Measurements from ENCODE around the gene SRPX2. TPM values are rescaled to one million over a fixed set of nuclear protein-coding genes. Genes with fewer than 3 reads are reported as not detected.

SRPX2 gene
- total and polyA plus RNA-seq, 2 experiments from 2014 or later, result 36.7 to 40.3 TPM

DNA sequence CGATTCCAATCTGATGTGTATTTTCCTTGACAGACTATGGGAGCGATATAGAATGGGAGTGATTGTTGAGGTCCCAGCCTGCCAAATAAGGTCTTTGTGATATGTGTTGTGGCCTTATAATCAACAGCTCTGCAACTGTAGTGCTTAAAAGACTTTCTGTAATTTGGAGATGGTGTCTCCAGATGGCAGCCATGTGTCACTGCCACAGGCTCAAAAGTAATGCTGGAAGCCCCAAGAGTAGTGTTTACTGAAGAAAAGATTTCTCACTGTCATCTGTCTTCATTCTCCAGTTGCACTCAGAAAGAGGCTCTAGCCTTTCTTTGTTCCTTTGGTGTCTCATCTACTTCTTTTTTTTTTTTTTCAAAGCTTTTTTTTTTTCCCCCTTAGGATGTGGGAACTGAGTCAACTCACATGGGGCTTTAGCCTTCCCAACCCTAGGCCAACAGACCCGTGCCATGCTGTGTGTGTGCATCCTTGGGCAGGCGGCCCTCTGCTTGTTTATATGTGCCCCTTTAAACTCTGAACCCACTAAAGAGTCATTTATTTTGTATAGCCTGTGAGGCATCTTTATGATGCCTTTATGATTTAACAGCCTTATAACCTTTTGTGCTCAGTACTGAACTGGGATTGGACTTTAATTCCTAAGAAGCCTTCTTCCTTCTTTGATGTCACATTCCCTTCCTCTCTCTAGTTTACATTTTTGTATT lies 15.6 kb downstream of the SRPX2 start:
- no peak overlapping the region for H3K4me3 ChIP-seq
- H3K36me3 ChIP-seq (ENCODE audit: low read depth), result no peaks in the 10 kb centered on the region
- no peaks in the 10 kb centered on the region for H3K9me2 ChIP-seq (ENCODE audit: insufficient read depth)
- H4K20me1 ChIP-seq (ENCODE audit: insufficient read depth), result no peaks in the 10 kb centered on the region
- H3K27me3 ChIP-seq (replicated peaks; ENCODE audit: insufficient read depth), result no peaks in the 10 kb centered on the region
- WGBS, 2 experiments (ENCODE audit: low coverage in 1 of 2, low lambda C conversion rate in 2 of 2, missing lambda C conversion rate in 2 of 2), result 30 to 35% methylated on average over 4 of the region's 4 CpGs
- peaks cover 11% of the 10 kb centered on the region for H3K4me1 ChIP-seq (ENCODE audit: insufficient read depth)
- DNase-seq, result no peak
- TF ChIP-seq EZH2phosphoT487 (IDR thresholded peaks at IDR 0.05; ENCODE audit: insufficient read depth, low read depth) (no peak), EZH2 (IDR thresholded peaks at IDR 0.05; ENCODE audit: insufficient read depth, poor library complexity, severe bottlenecking) (no peak)
- peak overlapping the region; percentile 42 for H3K4me2 ChIP-seq (ENCODE audit: unreplicated experiment)
- H3K79me2 ChIP-seq (ENCODE audit: insufficient read depth), result no peaks in the 10 kb centered on the region
- H3K9me3 ChIP-seq (ENCODE audit: low read depth), result no peaks in the 10 kb centered on the region
- H3K27ac ChIP-seq, result 0 out of 2 replicates have a peak overlapping the region, but pooled peaks have one; percentile 15
- H3K9ac ChIP-seq, result no peak overlapping the region
- H3F3A ChIP-seq (ENCODE audit: insufficient read depth), result no peaks in the 10 kb centered on the region
- peak overlapping the region; percentile 62 for H2AFZ ChIP-seq
- in situ Hi-C loops (cut with MboI), result no loop called here

DNA sequence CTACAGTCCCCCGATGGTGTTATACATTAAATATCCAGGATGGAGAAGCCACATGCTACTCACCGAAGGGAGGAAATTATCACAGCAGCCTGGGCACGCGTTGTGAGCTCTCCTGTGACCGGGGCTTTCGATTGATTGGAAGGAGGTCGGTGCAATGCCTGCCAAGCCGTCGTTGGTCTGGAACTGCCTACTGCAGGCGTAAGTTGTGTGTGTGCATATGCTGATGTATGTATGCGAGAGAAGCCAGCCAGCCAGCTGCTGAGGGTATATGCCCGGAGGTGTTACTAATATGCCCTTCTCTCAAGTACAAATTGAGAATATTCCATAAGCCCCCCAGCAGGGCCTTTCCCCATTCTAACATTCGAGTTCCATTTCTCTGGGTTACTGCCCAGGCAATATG lies 18.2 kb downstream of the SRPX2 start:
- Histone ChIP-seq H3K9ac (no peak overlapping the region), H3K4me1 (ENCODE audit: insufficient read depth) (peaks cover 11% of the 10 kb centered on the region), H3K4me3 (no peak overlapping the region), H3K27ac (no peak overlapping the region), H3K4me2 (ENCODE audit: unreplicated experiment) (no peak overlapping the region), H3K27me3 (replicated peaks; ENCODE audit: insufficient read depth) (no peaks in the 10 kb centered on the region), H2AFZ (no peak overlapping the region), H3F3A (ENCODE audit: insufficient read depth) (no peaks in the 10 kb centered on the region), H3K9me2 (ENCODE audit: insufficient read depth) (no peaks in the 10 kb centered on the region), H3K79me2 (ENCODE audit: insufficient read depth) (no peaks in the 10 kb centered on the region), H3K9me3 (ENCODE audit: low read depth) (no peaks in the 10 kb centered on the region), H4K20me1 (ENCODE audit: insufficient read depth) (no peaks in the 10 kb centered on the region), H3K36me3 (ENCODE audit: low read depth) (no peaks in the 10 kb centered on the region)
- WGBS, 2 experiments (ENCODE audit: low coverage in 1 of 2, low lambda C conversion rate in 2 of 2, missing lambda C conversion rate in 2 of 2), result 90% methylated on average over 13 of the region's 13 CpGs
- no peak for DNase-seq
- TF ChIP-seq EZH2phosphoT487 (IDR thresholded peaks at IDR 0.05; ENCODE audit: insufficient read depth, low read depth) (no peak), EZH2 (IDR thresholded peaks at IDR 0.05; ENCODE audit: insufficient read depth, poor library complexity, severe bottlenecking) (no peak)
- in situ Hi-C loops (cut with MboI), result no loop called here

DNA sequence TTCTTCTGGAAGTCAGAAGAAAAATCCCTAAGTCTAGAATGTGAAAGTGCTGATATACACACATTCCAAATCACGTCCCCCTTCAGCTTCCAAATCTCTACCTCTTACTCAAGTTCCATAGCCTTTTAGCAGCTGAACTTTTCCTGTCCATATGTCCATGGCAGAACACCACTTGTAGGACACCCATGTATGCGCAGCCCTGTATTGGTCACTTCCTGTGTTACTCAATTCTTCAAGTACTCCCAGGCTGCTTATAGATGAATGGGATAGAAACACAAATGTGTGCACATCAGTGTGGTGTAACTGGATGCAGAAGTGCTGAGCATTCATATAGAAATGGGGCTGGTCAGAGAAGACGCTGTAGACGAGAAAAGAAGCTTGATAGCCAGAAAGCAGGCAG lies 18.8 kb downstream of the SRPX2 start:
- no peak for DNase-seq
- in situ Hi-C loops (cut with MboI), result no loop called here

DNA sequence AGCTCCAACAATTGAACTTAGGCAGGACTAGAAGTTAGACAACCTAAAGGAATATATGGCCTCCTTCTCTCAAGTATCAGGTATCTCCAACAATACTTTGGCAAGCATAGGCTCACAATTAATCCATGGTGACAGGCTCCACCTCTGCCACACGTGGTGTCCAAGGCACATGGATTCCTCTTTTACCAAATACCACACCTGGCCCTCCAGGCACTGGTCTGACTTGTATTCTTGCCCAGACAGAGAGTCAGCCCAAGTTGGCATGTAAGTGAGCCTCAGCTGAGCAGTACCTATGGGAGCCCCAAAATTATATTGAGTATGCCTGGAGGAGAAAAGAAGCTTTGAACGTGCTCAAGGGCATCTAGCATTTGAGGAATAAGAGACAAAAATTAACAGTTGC lies 19.6 kb downstream of the SRPX2 start:
- TF ChIP-seq EZH2 (IDR thresholded peaks at IDR 0.05; ENCODE audit: insufficient read depth, poor library complexity, severe bottlenecking), result no peak
- no peak for TF ChIP-seq EZH2phosphoT487 (IDR thresholded peaks at IDR 0.05; ENCODE audit: insufficient read depth, low read depth)
- no peak overlapping the region for H3K9ac ChIP-seq
- no peaks in the 10 kb centered on the region for H3K79me2 ChIP-seq (ENCODE audit: insufficient read depth)
- H3K27ac ChIP-seq, result no peak overlapping the region
- no peaks in the 10 kb centered on the region for H3K9me2 ChIP-seq (ENCODE audit: insufficient read depth)
- no peak for DNase-seq
- H3K4me2 ChIP-seq (ENCODE audit: unreplicated experiment), result no peak overlapping the region
- no peak overlapping the region for H3K4me3 ChIP-seq
- H3K4me1 ChIP-seq (ENCODE audit: insufficient read depth), result peaks cover 11% of the 10 kb centered on the region
- no peaks in the 10 kb centered on the region for H4K20me1 ChIP-seq (ENCODE audit: insufficient read depth)
- no peaks in the 10 kb centered on the region for H3K36me3 ChIP-seq (ENCODE audit: low read depth)
- no peaks in the 10 kb centered on the region for H3F3A ChIP-seq (ENCODE audit: insufficient read depth)
- no peak overlapping the region for H2AFZ ChIP-seq
- no peaks in the 10 kb centered on the region for H3K9me3 ChIP-seq (ENCODE audit: low read depth)
- in situ Hi-C loops (cut with MboI), result no loop called here
- no peaks in the 10 kb centered on the region for H3K27me3 ChIP-seq (replicated peaks; ENCODE audit: insufficient read depth)
- 51 to 63% methylated on average over 2 of the region's 2 CpGs for WGBS, 2 experiments (ENCODE audit: low coverage in 1 of 2, low lambda C conversion rate in 2 of 2, missing lambda C conversion rate in 2 of 2)

More for the DNA sequence above, 18.8 kb downstream of the SRPX2 start:
- Histone ChIP-seq H2AFZ (no peak overlapping the region), H3K9me3 (ENCODE audit: low read depth) (no peaks in the 10 kb centered on the region), H3K4me3 (no peak overlapping the region), H3K36me3 (ENCODE audit: low read depth) (no peaks in the 10 kb centered on the region), H3K9ac (no peak overlapping the region), H3K27ac (no peak overlapping the region), H3K4me1 (ENCODE audit: insufficient read depth) (peaks cover 11% of the 10 kb centered on the region), H3K4me2 (ENCODE audit: unreplicated experiment) (no peak overlapping the region), H3K79me2 (ENCODE audit: insufficient read depth) (no peaks in the 10 kb centered on the region), H4K20me1 (ENCODE audit: insufficient read depth) (no peaks in the 10 kb centered on the region), H3K9me2 (ENCODE audit: insufficient read depth) (no peaks in the 10 kb centered on the region), H3K27me3 (replicated peaks; ENCODE audit: insufficient read depth) (no peaks in the 10 kb centered on the region), H3F3A (ENCODE audit: insufficient read depth) (no peaks in the 10 kb centered on the region)
- TF ChIP-seq EZH2 (IDR thresholded peaks at IDR 0.05; ENCODE audit: insufficient read depth, poor library complexity, severe bottlenecking) (no peak), EZH2phosphoT487 (IDR thresholded peaks at IDR 0.05; ENCODE audit: insufficient read depth, low read depth) (no peak)
- WGBS, 2 experiments (ENCODE audit: low coverage in 1 of 2, low lambda C conversion rate in 2 of 2, missing lambda C conversion rate in 2 of 2), result 66 to 68% methylated on average over 4 of the region's 4 CpGs
